Suppressor macrophage (primary cell): ENCODE results near the gene LPAR3.
A peak's percentile ranks its signal among the peaks of the same experiment; 100 is the strongest.

Experiments used
- DNase-seq, 4 experiments: peaks; one replicate each; pipeline ENCODE4 v3.0.0-alpha.2; 2020 to 2022

Gene LPAR3

GRCh38 chr1:84855691-84856630, 37.0 kb downstream of the LPAR3 start:
- DNase-seq: peak; percentile 33 to 65 (median 58)

- DNase-seq: no peak
These were observed 37.8 kb downstream of the LPAR3 start for GRCh38 chr1:84855168-84855567.

- DNase-seq: peak; percentile 76 to 95 (median 86)
These were observed 39.0 kb downstream of the LPAR3 start for GRCh38 chr1:84853741-84854721.

- peak in 3 of 4 experiments; percentile 57 to 64 (median 59) for DNase-seq
These were observed 41.2 kb downstream of the LPAR3 start for GRCh38 chr1:84851839-84852238.

- peak in 1 of 4 experiments; percentile 19 for DNase-seq
These were observed 43.5 kb downstream of the LPAR3 start for GRCh38 chr1:84849357-84849975.

- peak; percentile 78 to 91 (median 84) for DNase-seq
These were observed 45.5 kb downstream of the LPAR3 start for GRCh38 chr1:84847253-84848250.

- no peak for DNase-seq
These were observed 46.6 kb downstream of the LPAR3 start for GRCh38 chr1:84846387-84846786.

- DNase-seq: no peak
These were observed 47.6 kb downstream of the LPAR3 start for GRCh38 chr1:84845357-84845756.

GRCh38 chr1:84844094-84844493, 48.9 kb downstream of the LPAR3 start:
- DNase-seq: no peak

- no peak for DNase-seq
These were observed 50.2 kb downstream of the LPAR3 start for GRCh38 chr1:84842748-84843231.

- DNase-seq: no peak
These were observed 51.0 kb downstream of the LPAR3 start for GRCh38 chr1:84841971-84842370.

- no peak for DNase-seq
These were observed 52.7 kb downstream of the LPAR3 start for GRCh38 chr1:84840346-84840745.

- no peak for DNase-seq
These were observed 53.5 kb downstream of the LPAR3 start for GRCh38 chr1:84839544-84839943.

- peak in 3 of 4 experiments; percentile 14 to 56 (median 49) for DNase-seq
These were observed 56.9 kb downstream of the LPAR3 start for GRCh38 chr1:84836145-84836544.

- DNase-seq: no peak
These were observed 57.8 kb downstream of the LPAR3 start for GRCh38 chr1:84835169-84835568.

- DNase-seq: no peak
These were observed 58.5 kb downstream of the LPAR3 start for GRCh38 chr1:84834419-84835064.

GRCh38 chr1:84833194-84833593, 59.8 kb downstream of the LPAR3 start:
- DNase-seq: no peak

- DNase-seq: no peak
These were observed 62.9 kb downstream of the LPAR3 start for GRCh38 chr1:84830136-84830535.

GRCh38 chr1:84827976-84828375, 65.0 kb downstream of the LPAR3 start:
- no peak for DNase-seq

- DNase-seq: no peak
These were observed 65.5 kb downstream of the LPAR3 start for GRCh38 chr1:84827555-84827954.

- DNase-seq: no peak
These were observed 67.8 kb downstream of the LPAR3 start for GRCh38 chr1:84825161-84825560.
